HUES48 (cell line): ENCODE measurements around the gene EXD3.
"Not testable (repeated sequence)": the region's sequence is repeated elsewhere in the genome, so short reads cannot be mapped to it uniquely, and the experiment has no call there.

Experiments used
- H3K27ac ChIP-seq: one replicate; pipeline ENCODE4 v1.7.0; 2013; ENCODE audit warnings: low read depth, low read length, inconsistent platforms
- H3K27me3 ChIP-seq: 2 replicates; pipeline ENCODE4 v1.6.1; 2013; ENCODE audit warnings: mild to moderate bottlenecking, low read length; ENCODE audit not compliant: control insufficient read depth, insufficient read depth
- H3K36me3 ChIP-seq: 2 replicates; pipeline ENCODE4 v1.6.1; 2013; ENCODE audit warnings: low read length; ENCODE audit not compliant: control insufficient read depth, insufficient read depth
- H3K4me1 ChIP-seq: 2 replicates; pipeline ENCODE4 v1.6.1; 2013; ENCODE audit warnings: mild to moderate bottlenecking, low read length; ENCODE audit not compliant: control insufficient read depth, insufficient read depth
- H3K4me3 ChIP-seq: 2 replicates; pipeline ENCODE4 v1.5.1; 2013; ENCODE audit warnings: mild to moderate bottlenecking, low read depth, low read length
- H3K9ac ChIP-seq: 2 replicates; pipeline ENCODE4 v1.6.1; 2013; ENCODE audit warnings: mild to moderate bottlenecking, low read depth, low read length, moderate library complexity
- H3K9me3 ChIP-seq: 2 replicates; pipeline ENCODE4 v1.6.1; 2013; ENCODE audit warnings: low read length; ENCODE audit not compliant: control insufficient read depth, insufficient read depth

EXD3 gene

GRCh38 chr9:137393176-137394150 lies 29.5 kb downstream of the EXD3 start:
- Histone ChIP-seq H3K36me3 (no peaks in the 10 kb centered on the region), H3K9me3 (no peaks in the 10 kb centered on the region), H3K9ac (no peak overlapping the region), H3K4me1 (no peaks in the 10 kb centered on the region), H3K27me3 (no peaks in the 10 kb centered on the region), H3K4me3 (no peak overlapping the region), H3K27ac (no peak overlapping the region)

DNA sequence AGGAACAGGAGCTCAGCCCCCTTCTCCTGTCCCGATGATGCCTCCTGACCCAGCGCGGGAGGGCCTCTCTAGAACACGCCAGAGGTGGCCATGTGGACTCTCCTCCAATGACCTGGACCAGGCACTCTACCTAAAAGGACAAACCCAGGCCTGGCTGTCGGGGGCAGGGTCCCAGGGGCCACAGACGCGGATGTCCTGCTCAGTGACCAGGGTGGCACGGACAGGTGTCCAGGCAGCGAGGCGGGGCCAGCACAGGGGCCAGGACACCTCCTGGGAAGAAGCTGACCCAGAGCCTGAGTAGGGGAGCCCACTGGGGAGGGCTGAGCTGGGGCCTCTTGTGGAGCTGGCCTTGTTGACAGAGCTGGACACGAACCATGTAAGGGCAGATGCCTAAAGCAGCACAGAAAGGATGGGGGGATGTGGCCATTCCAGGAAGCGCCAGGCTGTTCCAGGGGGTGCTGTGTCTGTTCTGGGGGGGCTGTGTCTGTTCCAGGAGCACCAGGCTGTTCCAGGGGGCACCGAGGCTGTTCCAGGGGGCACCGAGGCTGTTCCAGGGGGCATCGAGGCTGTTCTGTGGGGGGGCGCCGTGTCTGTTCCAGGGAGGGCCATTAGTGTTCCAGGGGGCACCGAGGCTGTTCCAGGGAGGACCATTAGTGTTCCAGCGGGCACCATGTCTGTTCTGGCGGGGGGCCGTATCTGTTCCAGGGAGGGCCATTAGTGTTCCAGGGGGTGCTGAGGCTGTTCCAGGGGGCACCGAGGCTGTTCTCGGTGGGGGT lies 30.5 kb downstream of the EXD3 start:
- H3K27ac ChIP-seq = no peak overlapping the region
- no peak overlapping the region for H3K9ac ChIP-seq
- no peaks in the 10 kb centered on the region for H3K36me3 ChIP-seq
- H3K9me3 ChIP-seq = no peaks in the 10 kb centered on the region
- no peak overlapping the region for H3K4me3 ChIP-seq
- H3K27me3 ChIP-seq = no peaks in the 10 kb centered on the region
- H3K4me1 ChIP-seq = no peaks in the 10 kb centered on the region

DNA sequence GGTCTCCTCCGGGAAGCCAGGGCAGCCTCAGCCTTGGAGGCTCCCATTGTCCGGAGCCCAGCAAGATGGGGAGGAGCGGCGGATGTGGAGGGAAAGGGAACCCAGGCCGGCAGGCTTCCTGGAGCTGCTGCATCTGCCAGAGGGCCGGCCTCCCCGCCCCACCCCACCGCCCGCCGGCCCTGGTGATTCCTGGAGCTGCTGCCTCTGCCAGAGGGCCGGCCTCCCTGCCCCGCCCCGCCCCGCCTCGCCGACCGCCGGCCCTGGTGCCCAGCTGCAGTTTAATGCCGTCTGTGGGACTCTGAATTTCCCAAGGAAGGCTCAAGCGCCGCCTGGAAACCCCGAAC lies 31.6 kb downstream of the EXD3 start:
- Histone ChIP-seq H3K9ac (no peak overlapping the region), H3K4me1 (no peaks in the 10 kb centered on the region), H3K4me3 (no peak overlapping the region), H3K27ac (no peak overlapping the region), H3K9me3 (no peaks in the 10 kb centered on the region), H3K36me3 (no peaks in the 10 kb centered on the region), H3K27me3 (no peaks in the 10 kb centered on the region)

DNA sequence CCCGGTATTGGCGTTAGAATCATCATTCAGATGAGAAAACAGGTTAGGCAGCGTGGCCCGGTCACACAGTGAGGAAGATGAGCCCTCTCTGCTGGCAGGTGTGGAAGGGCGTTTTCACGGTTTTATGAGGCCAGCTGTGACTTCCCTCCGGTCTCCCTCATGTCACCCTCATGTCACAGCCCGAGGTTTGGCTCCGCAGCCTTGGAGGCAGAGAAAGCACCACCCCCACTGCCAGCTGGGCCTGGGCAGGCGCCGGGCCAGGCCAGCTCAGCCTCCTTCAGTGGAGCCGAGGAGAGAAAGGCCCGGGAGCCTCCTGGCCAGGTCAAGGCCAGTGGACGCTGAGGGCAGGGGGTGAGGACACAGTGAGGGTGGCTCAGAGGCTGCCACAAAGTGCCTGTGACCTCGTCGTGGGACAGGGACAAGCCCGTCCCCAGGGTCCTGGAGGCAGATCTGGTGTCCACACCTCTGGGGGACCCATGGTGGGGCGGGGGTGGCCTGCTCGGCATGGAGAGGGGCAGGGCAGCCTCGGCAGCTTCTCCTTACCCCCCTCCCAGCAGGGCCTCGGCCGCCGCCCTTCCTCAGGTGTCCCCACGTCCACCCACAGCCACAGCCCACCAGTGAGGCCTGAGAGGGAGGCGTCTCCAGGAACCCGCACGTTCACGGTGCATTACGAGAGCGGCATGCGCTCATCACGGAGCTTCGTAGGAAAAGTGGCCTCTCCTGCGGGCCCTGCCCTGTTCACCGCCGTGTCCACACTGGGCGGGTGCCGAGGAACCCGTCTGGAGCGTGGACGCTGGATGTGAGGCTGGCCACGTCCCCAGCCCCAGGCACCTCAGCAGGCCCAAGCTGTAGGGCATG lies 32.2 kb downstream of the EXD3 start:
- H3K9ac ChIP-seq = no peak overlapping the region
- no peaks in the 10 kb centered on the region for H3K36me3 ChIP-seq
- H3K27ac ChIP-seq = no peak overlapping the region
- no peaks in the 10 kb centered on the region for H3K4me1 ChIP-seq
- no peaks in the 10 kb centered on the region for H3K27me3 ChIP-seq
- no peak overlapping the region for H3K4me3 ChIP-seq
- no peaks in the 10 kb centered on the region for H3K9me3 ChIP-seq

- Histone ChIP-seq H3K27ac (no peak overlapping the region), H3K4me3 (no peak overlapping the region), H3K27me3 (no peaks in the 10 kb centered on the region), H3K4me1 (no peaks in the 10 kb centered on the region), H3K9ac (no peak overlapping the region), H3K36me3 (no peaks in the 10 kb centered on the region), H3K9me3 (no peaks in the 10 kb centered on the region)
These were observed 33.6 kb downstream of the EXD3 start for GRCh38 chr9:137389428-137389746.

DNA sequence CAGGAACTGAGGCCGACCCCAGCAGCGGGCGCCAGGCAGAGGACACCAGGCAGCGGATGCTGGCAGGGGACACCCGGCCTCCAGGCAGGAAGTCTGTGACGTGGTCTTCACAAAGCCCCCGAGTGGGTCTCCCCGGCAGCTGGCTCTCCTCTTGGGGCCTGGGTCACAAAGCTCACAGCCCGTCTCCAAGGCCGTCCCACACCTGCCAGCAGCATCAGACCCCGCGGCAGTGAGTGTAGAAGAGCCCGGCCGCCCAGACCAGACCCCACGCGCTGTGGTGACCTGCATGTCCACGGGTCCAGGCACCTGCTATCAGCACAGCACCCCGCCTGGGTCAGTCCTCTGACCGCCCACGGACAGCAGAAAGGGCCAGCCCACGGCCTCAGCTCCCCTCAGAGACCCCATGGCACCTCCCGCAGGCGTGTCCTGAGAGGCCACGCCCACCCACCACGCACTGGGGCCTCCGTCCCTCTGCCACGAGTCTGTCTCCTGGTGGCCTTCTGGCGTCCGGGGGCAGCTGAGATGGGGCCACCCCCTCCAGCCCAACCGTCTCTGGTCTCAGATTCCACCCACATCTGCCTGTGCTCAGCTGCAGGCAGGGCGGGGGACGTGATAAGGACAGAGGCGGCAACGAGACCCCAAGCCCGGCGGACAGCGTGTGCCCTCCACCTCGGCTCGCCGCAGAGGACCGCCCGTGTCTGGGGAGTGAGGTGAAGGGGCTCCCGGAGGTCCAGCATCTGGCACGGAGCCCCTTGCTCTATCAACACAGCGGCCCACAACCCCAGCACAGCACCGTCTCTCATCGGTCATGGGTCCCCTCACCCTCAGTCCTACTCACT lies 34.2 kb downstream of the EXD3 start:
- Histone ChIP-seq H3K36me3 (no peaks in the 10 kb centered on the region), H3K4me3 (no peak overlapping the region), H3K9me3 (no peaks in the 10 kb centered on the region), H3K27ac (no peak overlapping the region), H3K9ac (no peak overlapping the region), H3K4me1 (no peaks in the 10 kb centered on the region), H3K27me3 (no peaks in the 10 kb centered on the region)

GRCh38 chr9:137387891-137388560 lies 34.9 kb downstream of the EXD3 start:
- H3K27ac ChIP-seq = no peak overlapping the region

DNA sequence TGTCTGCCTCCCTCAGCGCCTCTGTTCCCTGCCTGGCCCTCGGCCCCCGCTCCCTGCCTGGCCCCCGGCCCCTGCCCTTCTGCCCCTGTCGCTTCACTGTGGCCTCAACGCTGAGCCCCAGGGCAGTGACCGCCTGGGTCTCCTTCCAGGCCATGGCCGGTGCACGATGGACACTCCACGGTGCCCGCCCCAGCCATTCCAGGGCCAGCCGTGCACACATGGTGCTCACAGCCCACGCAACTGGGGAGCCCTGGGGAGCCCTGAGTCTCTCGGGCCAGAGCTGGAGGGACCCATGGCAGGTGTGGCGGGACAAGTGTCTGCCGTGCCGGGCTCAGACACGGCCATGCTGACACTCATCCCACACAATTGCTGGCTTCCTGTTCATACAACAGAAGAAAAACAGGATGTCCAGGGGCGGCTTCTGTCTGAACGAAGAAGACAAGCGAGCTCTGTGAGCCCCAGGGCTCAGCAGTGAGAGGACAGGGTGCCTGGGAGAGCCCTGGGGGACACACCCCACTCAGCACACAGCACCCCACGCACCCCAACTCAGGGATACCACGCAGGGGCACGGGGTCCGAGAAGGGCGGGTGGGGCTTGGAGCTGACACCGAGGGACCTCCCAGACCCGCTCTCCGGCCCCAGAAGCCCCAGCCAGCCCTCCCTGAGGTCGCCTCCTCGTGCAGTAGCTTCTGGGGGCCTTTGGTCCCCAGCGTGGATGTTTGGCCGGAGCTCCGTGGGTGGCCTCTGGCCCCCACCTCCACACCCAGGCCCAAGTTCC lies 35.7 kb downstream of the EXD3 start:
- no peaks in the 10 kb centered on the region for H3K4me1 ChIP-seq
- H3K9me3 ChIP-seq = no peaks in the 10 kb centered on the region

More at GRCh38 chr9:137387891-137388560, 34.9 kb downstream of the EXD3 start:
- no peaks in the 10 kb centered on the region for H3K27me3 ChIP-seq
- no peak overlapping the region for H3K4me3 ChIP-seq
- H3K9ac ChIP-seq = no peak overlapping the region
- H3K36me3 ChIP-seq = no peaks in the 10 kb centered on the region
- no peaks in the 10 kb centered on the region for H3K9me3 ChIP-seq
- no peaks in the 10 kb centered on the region for H3K4me1 ChIP-seq

DNA sequence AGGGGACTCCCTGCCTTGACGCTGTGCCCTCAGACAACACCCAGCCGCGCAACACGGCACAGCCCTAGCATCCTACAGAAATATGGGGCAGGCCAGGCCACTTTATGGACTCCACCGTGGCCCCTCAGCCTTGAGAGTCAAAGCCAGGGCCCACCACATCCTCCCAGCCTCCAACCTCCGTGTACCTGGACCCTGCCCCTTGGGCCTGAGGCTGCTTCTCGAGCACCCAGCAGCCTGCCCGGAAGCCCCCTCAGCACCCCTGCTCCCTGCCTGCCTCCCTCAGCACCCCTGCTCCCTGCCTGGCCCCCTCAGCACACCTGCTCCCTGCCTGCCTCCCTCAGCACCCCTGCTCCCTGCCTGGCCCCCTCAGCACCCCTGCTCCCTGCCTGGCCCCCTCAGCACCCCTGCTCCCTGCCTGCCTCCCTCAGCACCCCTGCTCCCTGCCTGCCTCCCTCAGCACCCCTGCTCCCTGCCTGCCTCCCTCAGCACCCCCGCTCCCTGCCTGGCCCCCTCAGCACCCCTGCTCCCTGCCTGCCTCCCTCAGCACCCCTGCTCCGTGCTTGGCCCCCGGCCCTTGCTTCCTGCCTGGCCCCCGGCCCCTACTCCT lies 36.4 kb downstream of the EXD3 start:
- not testable (repeated sequence) for H3K4me3 ChIP-seq, H3K36me3 ChIP-seq, H3K9ac ChIP-seq, H3K27ac ChIP-seq, H3K27me3 ChIP-seq, H3K9me3 ChIP-seq, H3K4me1 ChIP-seq

More for the DNA sequence above, 35.7 kb downstream of the EXD3 start:
- Histone ChIP-seq H3K27ac (no peak overlapping the region), H3K9ac (no peak overlapping the region), H3K4me3 (no peak overlapping the region), H3K36me3 (no peaks in the 10 kb centered on the region), H3K27me3 (no peaks in the 10 kb centered on the region)
